HG03108 (cell line): Measurements from ENCODE around the gene ARHGAP30.
"Not testable (repeated sequence)": the region's sequence is repeated elsewhere in the genome, so short reads cannot be mapped to it uniquely, and the experiment has no call there.

ENCODE experiments used
- ATAC-seq: cut with Tn5 transposase; IDR thresholded peaks from one replicate; pipeline ENCODE4 v1.9.1; 2021; ENCODE audit warnings: moderate library complexity; ENCODE audit not compliant: unreplicated experiment

ARHGAP30 gene

DNA sequence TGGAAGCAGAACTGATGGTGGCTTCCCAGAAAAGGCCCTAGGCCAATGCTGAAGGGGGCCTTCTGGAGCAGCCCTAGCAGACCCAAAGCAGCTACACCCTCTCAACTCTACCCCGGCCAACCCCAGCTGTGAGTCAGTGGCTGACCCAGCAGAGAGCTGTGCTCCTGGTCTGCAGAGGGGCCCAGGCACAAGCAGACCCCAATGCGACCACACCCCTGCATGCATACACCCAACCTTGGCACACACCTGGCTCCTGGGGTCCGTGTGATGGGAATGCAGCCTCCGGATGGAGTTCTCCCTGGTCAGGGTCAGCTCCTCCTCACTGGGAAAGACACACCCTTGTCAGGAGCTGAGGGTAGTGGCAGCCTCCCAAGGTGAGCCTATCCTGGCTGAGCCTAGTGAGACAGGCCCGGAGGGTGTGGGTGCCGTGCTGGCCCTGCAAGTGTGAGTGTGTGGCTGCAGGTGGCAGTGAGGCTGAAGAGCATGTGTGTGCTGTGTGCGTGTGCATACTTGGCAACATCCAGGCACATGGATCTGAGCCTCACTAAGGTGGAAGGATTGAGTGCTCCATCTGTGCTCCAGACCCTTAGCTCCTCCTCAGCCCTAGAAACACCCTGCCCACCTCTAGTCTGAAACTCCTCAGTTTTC lies 3.9 kb upstream of the ARHGAP30 start:
- no peak for ATAC-seq

DNA sequence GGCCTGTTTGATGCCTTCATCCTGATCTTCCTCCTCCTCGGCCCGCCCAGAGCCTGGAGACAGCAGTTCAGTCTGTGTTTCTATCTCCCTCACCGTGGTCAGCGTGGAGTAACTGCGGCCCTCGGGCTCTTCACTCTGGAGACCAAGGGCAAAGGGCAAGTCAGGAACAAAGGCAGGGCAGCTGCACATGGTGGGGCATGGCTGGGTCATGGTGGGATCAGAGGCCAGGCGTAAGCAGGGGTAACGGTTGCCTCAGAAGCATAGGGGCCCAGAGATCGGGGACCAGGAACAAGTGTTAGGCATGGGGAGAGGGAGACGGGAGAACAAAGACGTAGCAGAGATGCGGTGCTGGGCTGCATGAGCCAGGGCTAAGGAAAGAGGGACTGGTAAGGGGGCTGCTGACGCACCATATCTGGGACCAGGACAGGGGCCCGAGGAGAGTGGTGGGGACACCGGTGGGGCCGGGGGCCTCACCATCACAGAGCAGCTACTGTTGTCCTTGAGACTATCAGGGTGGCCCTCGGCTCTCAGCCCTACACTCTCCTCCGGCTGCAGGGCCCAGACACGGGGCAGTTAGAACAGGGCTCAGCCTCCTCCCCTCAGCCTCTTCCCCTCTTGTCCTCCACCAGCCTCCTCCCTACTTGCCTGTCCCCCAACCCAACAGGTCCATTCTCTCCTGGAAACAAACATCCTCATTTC lies 3.2 kb upstream of the ARHGAP30 start:
- ATAC-seq = no peak

DNA sequence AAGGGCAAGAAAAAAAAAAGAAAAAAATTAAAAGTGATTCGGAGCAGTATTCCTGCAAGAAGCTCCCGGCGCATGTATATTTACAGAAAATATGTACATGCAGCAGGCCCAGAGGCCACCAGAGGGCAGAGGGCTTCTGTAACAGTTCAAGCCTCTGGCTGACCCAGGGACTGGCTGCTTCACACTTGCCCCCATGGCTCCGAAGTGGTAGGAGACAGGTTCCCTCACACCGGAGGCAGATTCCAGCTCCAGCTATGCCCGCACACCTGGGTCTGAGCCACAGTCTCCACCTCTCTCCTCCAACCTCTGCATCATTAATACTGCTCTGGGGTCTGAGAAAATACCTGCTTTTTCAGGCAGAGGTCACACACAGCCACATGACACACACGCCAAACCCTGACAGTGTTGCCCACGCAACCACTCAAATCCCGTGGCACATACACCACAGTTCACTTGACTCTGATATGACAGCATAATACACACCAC lies 2.2 kb upstream of the ARHGAP30 start:
- no peak for ATAC-seq

DNA sequence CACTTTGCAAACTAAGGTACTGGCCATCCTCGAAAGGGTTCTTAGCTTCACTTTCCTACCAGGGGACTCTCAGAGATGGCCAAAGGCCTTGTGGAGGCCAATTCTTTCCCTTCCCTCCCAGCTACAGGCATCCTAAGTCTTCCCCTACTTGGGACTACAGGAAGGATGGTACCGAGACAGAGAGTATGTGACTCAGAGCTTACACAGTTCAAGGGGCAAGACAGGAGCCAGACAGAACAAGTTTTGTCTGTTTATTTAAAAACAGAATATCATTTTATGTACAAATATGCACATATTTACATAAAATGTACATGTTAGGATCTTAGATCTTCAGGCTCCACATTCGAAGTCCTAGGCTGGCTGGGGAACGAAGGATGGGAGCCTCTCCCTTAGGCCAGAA lies 1.1 kb upstream of the ARHGAP30 start:
- ATAC-seq = no peak

DNA sequence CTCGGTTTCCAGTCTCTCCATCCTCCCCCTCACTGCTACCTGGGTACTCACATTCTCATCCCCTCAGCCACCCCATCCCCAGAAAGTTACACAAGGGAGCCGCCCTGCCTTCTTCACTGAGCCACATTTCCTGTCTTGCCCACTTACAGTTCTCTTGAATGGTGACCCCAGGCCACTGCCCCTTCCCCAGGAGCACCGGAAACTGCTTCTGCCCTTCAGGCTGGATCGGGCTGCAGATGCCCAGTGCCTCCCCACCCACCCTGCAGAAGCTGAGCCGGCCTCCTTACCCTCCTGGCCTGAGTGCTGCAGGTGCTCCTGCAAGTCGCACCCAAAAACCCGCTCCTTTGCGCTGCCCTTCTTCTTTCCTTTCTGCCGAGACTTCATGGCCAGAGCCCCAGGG lies 450 bp downstream of the ARHGAP30 start:
- no peak for ATAC-seq

DNA sequence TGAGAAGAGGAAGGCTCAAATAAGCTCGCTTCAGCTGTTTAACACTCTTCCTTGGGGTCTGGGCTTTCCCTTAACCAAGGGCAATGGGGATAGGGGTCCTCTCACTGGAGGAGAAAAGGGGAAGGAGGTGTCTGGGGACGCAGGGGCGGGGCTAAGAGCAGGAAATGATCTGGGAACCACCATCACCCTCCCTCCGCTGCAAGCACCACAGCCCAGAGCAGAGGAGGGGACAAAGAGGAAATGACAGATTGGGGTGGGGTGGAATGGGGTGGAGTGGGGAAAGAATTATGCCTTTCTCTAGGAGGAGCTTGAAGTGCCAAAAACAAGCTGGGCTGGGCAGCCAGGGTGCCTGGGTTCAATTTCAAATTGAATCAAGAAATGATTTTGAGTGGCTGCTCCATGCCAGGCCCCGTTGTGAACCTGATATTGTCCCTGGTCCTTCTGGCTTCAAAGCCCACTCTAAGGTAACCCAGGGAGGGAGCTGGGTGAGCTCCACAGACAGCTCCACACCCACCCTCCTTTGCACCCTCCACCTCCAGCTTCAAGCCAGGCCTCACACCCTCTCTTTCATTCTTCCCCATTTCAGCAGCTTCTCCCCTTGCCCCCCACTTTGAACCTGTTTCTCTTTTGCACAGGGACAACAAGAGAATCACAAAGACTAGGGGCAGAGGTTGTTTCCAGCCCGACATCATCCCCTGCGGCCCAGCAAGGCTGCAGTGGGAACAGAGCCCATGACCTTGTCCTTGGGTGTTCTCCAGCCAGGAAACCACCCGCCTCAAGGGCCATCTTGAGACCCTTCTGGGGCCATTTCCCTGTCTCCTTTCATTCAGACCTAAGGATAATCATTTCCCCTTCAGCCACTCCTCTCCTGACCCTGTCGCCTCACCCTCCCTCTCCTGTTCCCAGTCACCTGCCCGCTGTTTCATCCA lies 1.1 kb downstream of the ARHGAP30 start:
- peak; percentile 62 for ATAC-seq

DNA sequence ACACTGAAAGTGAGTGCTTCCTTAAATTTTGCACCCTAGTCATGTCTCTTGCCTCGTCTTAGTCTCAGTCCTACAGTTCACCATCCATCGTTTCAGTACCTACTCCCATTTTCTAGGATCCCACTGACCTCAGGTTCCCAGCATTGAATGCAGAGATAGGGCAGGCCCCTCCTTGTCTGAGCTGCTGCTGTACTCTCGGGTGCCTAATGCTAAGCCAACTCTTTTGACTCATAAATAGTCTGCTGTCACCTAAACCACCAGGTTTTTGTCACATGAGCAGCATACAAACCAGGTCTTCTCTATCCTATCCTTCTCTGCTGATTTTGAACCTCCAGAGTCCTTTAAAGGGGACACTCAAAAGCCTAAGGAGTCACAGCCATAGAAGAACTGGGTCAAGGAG lies 3.0 kb downstream of the ARHGAP30 start:
- no peak for ATAC-seq

DNA sequence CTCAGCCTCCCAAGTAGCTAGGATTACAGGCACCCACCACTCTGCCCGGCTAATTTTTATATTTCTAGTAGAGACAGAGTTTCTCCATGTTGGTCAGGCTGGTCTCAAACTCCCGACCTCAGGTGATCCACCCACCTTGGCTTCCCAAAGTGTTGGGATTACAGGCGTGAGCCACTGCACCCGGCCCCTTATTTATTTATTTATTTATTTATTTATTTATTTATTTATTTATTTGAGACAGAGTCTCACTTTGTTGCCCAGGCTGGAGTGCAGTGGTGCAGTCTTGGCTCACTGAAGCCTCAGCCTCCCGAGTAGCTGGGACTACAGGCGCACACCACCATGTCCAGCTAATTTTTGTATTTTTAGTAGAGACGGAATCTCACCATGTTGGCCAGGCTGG lies 4.0 kb downstream of the ARHGAP30 start:
- ATAC-seq = not testable (repeated sequence)

DNA sequence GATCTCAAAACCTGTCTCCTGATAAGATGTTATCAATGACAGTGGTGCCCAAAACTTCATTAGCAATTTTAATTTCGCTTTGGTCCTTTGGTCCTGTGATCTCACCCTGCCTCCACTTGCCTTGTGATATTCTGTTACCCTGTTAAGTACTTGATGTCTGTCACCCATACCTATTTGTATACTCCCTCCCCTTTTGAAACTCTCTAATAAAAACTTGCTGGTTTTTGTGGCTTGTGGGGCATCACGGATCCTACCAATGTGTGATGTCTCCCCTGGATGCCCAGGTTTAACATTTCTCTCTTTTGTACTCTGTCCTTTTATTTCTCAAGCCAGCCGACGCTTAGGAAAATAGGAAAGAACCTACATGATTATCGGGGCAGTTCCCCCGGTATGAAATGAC lies 5.8 kb downstream of the ARHGAP30 start:
- ATAC-seq = not testable (repeated sequence)

DNA sequence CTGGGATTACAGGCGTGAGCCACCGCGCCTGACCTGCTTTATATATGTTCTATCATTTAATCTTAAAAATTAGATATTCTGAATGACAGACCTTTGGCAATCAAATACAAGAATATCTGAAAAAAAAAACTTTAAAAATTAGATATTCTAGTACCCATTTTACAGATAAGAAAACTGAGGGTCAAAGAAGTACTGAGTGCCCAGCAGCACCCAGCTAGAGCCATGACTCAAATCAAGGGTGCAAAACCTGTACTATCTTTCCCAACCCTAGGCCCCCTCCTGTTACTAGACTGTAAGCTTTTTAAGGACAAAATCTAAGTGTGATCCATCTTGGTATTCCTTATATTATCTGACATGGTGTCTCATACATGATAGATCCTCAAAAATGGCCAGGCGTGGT lies 8.3 kb downstream of the ARHGAP30 start:
- ATAC-seq = no peak

DNA sequence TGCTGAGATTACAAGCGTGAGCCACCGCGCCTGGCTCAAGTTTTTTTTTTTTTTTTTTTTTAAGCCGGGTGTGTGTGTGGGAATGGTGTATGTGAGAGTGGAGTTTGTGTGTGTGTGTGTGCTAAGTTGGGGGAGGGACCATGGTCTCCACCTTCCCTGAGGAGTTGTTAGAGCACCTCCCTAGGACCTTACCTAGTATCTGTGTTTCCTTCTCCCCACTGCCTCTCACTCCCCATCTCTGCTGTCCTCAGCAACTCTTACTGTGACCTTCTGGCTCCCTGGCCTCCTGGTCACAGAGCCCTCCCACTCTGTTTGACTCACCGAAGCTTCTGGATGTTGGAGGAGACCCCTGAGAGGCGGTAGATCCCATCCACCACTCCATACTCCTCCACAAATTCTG lies 10.4 kb downstream of the ARHGAP30 start:
- no peak for ATAC-seq

DNA sequence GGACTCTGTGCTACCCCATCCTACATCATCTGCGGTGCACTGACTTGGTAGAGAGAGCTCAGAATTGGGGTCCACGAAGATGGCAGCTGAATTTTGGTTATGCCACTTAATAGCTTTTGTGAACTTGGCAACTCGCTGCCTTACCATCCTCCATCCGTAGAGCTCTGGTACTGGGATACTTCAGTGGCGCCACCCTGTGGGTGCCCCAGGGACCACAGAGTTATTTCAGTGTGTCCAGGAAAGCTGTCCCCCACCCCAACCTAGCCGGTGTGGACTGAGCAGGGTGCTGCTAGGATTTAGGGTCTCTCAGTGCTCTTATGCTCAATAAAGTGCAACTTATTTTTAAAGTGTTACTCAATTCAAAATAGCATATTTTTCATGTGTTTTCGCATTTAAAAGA lies 14.9 kb downstream of the ARHGAP30 start:
- ATAC-seq = no peak

DNA sequence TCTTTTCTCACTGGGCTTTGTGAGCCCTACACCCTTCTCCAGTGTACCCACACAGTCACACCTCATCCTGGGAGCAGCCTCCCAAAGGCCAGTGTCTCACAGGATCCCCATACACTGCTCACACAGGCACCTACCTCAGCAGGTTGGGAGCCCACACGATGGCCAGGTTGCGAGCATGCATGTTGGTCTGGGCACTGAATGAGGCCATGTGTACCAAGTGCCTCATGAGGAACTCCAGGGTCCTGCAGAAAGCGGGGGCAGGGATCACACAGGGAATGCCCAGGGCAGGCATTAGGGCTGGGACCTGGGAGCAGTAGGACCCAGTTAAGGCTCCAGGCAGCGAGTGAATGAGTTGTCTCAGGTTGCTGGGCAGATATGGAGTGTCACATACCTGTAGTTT lies 15.5 kb downstream of the ARHGAP30 start:
- no peak for ATAC-seq

DNA sequence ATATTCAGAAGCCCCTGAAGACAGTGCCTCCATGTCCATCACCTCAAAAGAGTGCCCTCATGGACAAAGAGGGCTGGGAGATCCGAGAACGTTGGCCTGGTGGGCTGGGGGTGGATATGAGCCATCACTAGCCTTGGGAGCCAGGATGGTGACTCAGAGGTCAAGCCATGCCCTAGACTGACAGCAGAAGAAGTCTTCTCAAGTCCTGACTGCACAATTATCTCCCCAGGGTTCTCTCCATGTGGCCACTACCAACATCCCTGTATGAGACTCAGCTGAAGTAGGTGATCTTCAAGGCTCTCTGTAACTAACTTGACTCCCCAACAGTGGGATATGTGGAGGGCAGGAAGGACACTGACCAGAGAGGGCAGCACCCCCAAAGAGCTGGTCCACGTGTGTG lies 16.8 kb downstream of the ARHGAP30 start:
- no peak for ATAC-seq

DNA sequence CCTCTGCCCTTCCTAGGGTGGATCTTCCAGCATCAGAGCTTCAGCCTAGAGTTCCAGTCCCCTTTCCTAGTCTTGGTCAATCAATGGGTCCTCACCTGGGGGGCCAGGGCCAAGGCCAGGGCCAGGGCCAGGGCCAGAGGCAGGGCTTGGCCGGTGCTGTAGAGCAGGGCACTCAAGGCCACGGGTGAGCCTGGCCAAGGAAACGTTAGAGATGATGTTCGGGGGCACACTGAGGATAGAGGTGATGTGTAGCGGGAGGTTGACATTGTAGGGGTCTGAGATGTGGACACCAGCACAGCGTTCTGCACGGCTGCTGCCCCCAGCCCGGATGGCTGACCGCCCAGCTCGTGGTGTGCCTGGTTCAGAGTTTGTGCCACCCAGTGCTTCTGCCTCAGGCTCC lies 18.5 kb downstream of the ARHGAP30 start:
- no peak for ATAC-seq

DNA sequence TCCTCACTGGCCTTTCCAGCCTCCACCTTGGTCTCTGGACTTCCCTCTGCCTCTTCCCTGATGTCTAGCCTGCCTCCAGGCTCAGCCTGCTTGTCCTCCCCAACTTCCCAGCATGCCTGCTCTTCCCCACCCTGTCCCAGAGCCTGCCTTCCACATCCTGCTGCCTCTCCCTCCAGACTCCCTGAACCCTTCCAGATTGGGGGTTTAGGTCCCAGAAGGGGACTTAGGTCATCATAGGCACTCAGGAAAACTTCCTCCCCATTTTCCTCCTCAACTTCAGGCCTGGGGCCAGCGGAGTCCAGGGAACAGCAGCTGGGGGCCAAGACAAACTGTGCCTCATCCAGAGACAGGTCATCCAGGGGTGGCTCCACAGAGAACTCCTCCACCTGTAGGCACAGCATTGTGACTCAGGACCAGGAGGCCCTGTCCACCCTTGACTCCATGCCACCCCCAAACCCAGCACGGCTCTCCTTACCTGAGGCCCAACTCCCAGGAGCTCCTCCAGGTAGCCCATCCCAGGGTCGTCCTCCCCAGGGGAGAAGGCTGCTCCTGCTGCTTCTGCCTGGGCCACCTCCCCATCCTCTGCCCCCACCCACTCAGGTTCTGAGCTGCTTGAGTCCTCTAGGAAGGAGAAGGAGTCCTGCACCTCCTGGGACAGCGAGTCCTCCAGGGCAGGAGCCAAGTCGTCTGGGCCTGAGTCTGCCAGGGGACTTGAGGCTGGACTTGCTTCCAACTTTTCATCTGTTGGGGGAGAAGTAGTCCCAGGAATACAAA lies 20.6 kb downstream of the ARHGAP30 start:
- no peak for ATAC-seq

DNA sequence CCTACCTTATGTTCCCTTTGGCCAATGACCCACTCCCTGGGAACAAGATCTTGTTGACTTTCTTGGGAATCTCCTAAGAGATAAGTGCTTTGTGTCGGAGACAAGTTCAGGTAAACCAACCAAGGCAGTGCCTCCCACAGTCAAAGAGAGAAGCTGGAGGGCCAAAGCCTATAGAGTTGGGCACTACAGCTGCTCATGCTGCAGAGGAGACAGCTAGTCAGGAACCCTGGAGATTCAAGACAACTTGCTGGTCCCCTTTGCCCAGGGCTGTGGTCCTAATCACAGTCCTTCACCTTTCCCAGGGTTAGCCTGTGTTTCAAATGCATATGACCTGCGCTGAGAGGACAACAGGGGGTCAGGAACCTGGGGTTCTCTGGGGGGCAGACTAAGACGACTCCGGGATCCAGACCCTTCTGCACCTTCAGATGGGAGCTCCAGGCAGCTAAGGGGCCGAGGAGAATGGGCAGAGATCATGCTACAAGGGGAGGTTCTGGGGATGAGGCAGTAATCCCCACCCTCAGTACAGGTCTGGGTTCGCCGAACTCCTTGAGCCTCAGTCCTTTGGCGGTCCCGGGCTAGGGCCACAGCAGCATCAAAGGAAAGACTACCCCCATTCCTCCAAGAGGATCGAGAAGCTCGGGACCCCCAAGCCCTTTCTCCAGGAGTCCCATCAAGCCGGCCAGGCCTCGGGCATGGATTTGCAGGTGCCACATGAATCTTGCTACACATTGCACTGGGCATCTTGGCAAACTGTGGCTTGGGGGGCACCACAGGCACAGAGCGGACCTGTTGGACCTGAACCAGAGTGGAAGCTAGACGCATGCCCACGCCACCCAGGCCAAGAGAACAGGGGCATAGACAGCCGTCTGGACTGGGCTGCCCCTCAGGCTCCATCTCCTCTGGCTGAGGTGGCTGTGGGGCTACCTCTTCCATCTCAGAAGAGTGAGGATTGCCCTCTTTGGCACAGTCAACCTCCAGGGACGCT lies 22.0 kb downstream of the ARHGAP30 start:
- ATAC-seq = no peak

DNA sequence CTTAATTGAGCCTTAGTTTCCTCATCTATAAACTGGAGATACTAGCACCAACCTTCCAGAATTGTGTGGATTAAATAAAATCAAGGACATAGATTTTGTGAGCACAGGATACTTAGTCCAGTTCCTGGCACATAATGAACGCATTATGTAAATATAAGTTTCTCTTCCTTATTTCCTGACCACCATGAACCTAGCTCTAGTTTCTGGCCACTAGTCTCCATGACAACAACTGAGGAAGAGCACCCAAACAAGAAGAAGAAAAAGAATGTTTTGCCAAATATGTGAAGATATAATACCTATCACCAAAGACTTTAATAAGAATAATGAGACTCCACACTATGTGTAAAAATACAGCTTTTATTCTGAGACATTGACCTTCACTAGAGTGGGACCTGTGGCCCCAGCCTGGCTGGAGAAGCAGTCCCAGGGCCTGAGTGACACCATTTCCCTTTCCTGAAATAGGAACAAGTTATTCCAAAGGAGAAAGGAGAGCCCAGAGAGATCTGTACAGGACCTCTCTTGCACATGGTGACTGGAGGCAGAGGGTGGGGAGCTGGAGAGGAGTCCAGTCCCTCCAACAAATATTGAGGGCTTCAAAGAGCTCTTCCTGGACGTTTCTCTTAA lies 23.0 kb downstream of the ARHGAP30 start:
- ATAC-seq = peak; percentile 39
